Psoas muscle (tissue), 8 donors: ENCODE results near the gene ORAI1. TPM values are rescaled to one million over a fixed set of nuclear protein-coding genes. Genes with fewer than 3 reads are reported as not detected.

ENCODE experiments used
- ATAC-seq, 4 donors: fragments of 200-7000 bp; cut with Tn5 transposase; one replicate each; pipeline ENCODE4 v1.9.1; 2020; ENCODE audit warnings: moderate library complexity in 3 of 4, mild to moderate bottlenecking in 2 of 4
- DNase-seq, 2 donors: peaks; one replicate each; pipeline ENCODE4 v3.0.0-alpha.2; 2020
- H3K27ac ChIP-seq: fragments of 200-600 bp; one replicate; pipeline ENCODE4 v1.8.0; 2022
- H3K27me3 ChIP-seq, 3 donors: fragments of 200-600 bp in 1 of 3; one replicate each; pipeline versions ENCODE4 v1.6.1 to v1.8.0; 2013 to 2022; ENCODE audit warnings: low read length in 2 of 3, mild to moderate bottlenecking in 2 of 3, moderate library complexity in 1 of 3; ENCODE audit not compliant: insufficient read depth in 3 of 3
- H3K36me3 ChIP-seq, 2 donors: fragments of 200-600 bp in 1 of 2; one replicate each; pipeline versions ENCODE4 v1.6.1 to v1.8.0; 2013 to 2022; ENCODE audit warnings: low read depth in 1 of 2, mild to moderate bottlenecking in 1 of 2, moderate library complexity in 1 of 2; ENCODE audit not compliant: insufficient read depth in 1 of 2
- H3K4me1 ChIP-seq: fragments of 200-600 bp; one replicate; pipeline ENCODE4 v1.8.0; 2022
- H3K4me3 ChIP-seq: fragments of 200-600 bp; one replicate; pipeline ENCODE4 v1.8.0; 2022; ENCODE audit warnings: mild to moderate bottlenecking
- H3K9me3 ChIP-seq: fragments of 200-600 bp; one replicate; pipeline ENCODE4 v1.8.0; 2022
- WGBS, 3 donors: extraction: QIAGEN DNeasy Blood & Tissue Kit; methylation state at CpG; one replicate each; pipeline versions ENCODE4 v1.1.6 to v1.1.7; 2013; 5-methylcytosine and 5-hydroxymethylcytosine counted together
- intact Hi-C, 2 donors: fragments of 100-400 bp; cut with DNase I; formaldehyde crosslinking; loops; one replicate each; pipeline versions ENCODE4 v1.11.0 to v1.14.2; 2022
- polyA plus RNA-seq, 3 donors: library from polyadenylated mRNA; stranded (reverse); fragments of 200-250 nt; gene quantifications; one replicate each; pipeline ENCODE4 v1.2.3, GENCODE V29; 2013
- total RNA-seq, 4 donors: library from RNA; stranded (reverse); fragmentation: NEBNext Ultra II Directional in 2 of 4; extraction: Animal tissue kit (Norgen Biotek cat#: 25700) in 2 of 4; gene quantifications; one replicate each; pipeline versions ENCODE4 v1.2.1 to v1.2.4, GENCODE V29; 2021 to 2023
- TF ChIP-seq, protein P1 (sequence below): fragments of 200-600 bp; IDR thresholded peaks from one replicate; pipeline ENCODE4 v1.8.0; 2022; ENCODE audit warnings: antibody characterized with exemption
- donor health status: healthy with polysubstance abuse.
- donor health status: DM: no; HTN: no; CAD: no; lungs with moderate emphysema.
- donor health status: Bipolar disorder and iron deficiency.
- donor health status: healthy.
- donor health status: DM: yes; HTN: yes; CAD: no.
- donor health status: DM: no; HTN: no; CAD: no.
- donor health status: DM: no; HTN: no; CAD: no.
- donor health status: DM: yes; HTN: yes; CAD: no.

The ORAI1 gene
- total and polyA plus RNA-seq, 7 donors, result 17.9 to 75.5 (median 27.4) TPM

DNA sequence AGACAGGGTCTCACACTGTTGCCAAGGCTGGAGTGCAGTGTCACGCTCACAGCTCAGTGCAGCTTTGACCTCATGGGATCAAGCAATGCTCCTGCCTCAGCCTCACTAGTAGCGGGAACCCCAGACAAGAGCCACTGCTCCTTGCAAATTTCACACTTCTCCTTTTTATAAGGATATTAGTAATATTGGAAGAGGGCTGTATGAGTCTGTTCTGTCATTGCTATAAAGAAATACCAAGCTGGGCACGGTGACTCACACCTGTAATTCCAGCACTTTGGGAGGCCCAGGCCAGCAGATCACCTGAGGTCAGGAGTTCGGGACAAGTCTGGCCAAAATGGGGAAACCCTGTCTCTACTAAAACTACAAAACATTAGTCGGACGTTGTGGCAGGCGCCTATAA lies 12.9 kb upstream of the ORAI1 start:
- intact Hi-C loops, result no loop called here
- DNase-seq, result no peak
- 92 to 93% (median 92%) methylated on average over 7 of the region's 7 CpGs for WGBS, 3 donors
- H3K36me3 ChIP-seq, result no peaks in the 10 kb centered on the region
- TF ChIP-seq, protein P1, sequence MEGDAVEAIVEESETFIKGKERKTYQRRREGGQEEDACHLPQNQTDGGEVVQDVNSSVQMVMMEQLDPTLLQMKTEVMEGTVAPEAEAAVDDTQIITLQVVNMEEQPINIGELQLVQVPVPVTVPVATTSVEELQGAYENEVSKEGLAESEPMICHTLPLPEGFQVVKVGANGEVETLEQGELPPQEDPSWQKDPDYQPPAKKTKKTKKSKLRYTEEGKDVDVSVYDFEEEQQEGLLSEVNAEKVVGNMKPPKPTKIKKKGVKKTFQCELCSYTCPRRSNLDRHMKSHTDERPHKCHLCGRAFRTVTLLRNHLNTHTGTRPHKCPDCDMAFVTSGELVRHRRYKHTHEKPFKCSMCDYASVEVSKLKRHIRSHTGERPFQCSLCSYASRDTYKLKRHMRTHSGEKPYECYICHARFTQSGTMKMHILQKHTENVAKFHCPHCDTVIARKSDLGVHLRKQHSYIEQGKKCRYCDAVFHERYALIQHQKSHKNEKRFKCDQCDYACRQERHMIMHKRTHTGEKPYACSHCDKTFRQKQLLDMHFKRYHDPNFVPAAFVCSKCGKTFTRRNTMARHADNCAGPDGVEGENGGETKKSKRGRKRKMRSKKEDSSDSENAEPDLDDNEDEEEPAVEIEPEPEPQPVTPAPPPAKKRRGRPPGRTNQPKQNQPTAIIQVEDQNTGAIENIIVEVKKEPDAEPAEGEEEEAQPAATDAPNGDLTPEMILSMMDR, result no peak
- no peaks in the 10 kb centered on the region for H3K27me3 ChIP-seq
- H3K27ac ChIP-seq, result no peak overlapping the region
- H3K4me3 ChIP-seq, result no peak overlapping the region
- H3K4me1 ChIP-seq, result peaks cover 10% of the 10 kb centered on the region
- no peaks in the 10 kb centered on the region for H3K9me3 ChIP-seq
- no peak for ATAC-seq

DNA sequence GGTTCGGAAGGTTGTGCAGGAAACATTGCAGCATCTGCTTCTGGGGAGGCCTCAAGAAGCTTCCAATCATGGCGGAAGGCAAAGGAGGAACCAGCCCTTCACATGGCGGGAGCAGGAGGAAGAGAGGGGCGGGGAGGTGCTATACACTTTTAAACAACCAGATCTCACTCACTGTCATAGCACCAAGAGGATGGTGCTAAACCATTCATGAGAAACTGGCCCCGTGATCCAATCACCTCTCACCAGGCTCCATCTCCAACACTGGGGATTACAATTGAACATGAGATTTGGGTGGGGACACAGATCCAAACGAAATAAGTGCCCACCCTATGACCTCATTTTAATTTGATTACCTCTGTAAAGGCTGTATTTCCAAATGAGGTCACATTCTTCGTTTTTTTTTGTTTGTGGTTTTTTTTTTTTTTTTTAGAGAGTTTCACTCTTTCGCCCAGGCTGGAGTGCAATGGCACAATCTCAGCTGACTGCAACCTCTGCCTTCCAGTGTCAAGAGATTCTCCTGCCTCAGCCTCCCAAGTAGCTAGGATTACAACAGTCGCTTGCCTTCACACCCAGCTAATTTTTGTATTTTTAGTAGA lies 11.4 kb upstream of the ORAI1 start:
- DNase-seq (no peak), ATAC-seq (no peak)
- TF ChIP-seq, protein P1, result no peak
- no peaks in the 10 kb centered on the region for H3K9me3 ChIP-seq
- H3K4me1 ChIP-seq, result peaks cover 10% of the 10 kb centered on the region
- no peak overlapping the region for H3K27ac ChIP-seq
- 68 to 76% (median 70%) methylated on average over 9 of the region's 9 CpGs for WGBS, 3 donors
- intact Hi-C loops, result no loop called here
- no peaks in the 10 kb centered on the region for H3K36me3 ChIP-seq
- H3K4me3 ChIP-seq, result no peak overlapping the region
- H3K27me3 ChIP-seq, result no peaks in the 10 kb centered on the region

DNA sequence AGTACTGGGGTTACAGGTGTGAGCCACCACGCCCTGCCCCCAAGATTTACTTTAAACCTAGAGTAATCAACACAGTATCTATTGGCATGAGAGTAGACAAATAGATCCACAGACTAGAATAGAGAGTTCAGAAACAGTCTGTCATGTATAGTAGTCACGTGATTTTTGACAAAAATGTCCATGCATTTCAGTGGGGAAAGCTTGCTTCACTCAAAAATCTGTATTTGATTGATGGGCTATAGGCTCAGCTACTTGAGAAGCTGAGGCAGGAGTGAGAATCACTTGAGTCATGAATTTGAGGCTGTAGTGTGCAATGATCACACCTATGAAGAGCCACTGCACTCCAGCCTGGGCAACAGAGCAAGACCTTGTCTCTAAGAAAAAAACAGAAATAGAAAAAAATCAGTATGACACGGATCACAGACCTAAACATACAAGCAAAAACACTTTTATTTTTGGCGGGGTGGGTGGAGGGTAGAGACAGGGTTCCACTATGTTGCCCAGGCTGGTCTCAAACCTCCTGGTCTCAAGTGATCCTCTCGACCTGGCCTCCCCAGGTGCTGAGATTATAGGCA lies 7.6 kb upstream of the ORAI1 start:
- H3K27me3 ChIP-seq, result no peaks in the 10 kb centered on the region
- H3K27ac ChIP-seq, result no peak overlapping the region
- no peaks in the 10 kb centered on the region for H3K9me3 ChIP-seq
- intact Hi-C loops, result no loop called here
- H3K36me3 ChIP-seq, result no peaks in the 10 kb centered on the region
- ATAC-seq (no peak), DNase-seq (no peak)
- 84 to 89% (median 85%) methylated on average over 5 of the region's 5 CpGs for WGBS, 3 donors
- TF ChIP-seq, protein P1, result no peak
- H3K4me1 ChIP-seq, result no peaks in the 10 kb centered on the region
- no peak overlapping the region for H3K4me3 ChIP-seq

DNA sequence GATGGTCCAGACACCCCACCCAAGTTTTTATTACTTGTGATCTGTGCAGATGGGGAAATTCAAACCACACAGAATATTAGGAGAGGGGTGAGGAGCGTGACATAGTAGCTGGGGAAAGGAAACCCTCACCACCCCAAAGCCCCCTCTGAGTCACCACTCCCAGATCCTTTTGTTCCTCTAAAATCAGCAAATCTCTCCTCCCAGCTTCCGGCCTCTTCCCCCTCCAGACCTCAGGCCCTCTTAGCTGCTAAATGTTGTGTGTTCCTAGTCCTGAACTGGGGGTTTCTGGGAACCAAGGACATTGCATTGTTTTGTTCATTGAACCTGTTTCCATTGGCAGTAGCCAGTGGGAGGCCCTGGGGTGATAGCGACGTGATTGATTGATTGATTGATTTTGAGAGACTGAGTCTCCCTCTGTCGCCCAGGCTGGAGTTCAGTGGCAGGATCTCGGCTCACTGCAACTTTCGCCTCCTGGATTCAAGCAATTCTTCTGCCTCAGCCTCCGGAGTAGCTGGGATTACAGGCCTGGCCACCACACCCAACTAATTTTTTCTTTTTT lies 5.9 kb upstream of the ORAI1 start:
- intact Hi-C loops, result no loop called here
- DNase-seq (no peak), ATAC-seq (no peak)
- TF ChIP-seq, protein P1, result no peak
- Histone ChIP-seq H3K9me3 (no peaks in the 10 kb centered on the region), H3K36me3 (no peaks in the 10 kb centered on the region), H3K4me3 (no peak overlapping the region), H3K27me3 (no peaks in the 10 kb centered on the region), H3K27ac (no peak overlapping the region), H3K4me1 (no peaks in the 10 kb centered on the region)
- 81 to 84% (median 82%) methylated on average over 8 of the region's 8 CpGs for WGBS, 3 donors
